GM19240 (cell line): ENCODE measurements around the gene LIN9.
"Not testable (repeated sequence)": the region's sequence is repeated elsewhere in the genome, so short reads cannot be mapped to it uniquely, and the experiment has no call there.

ENCODE experiments used
- DNase-seq: peaks from one replicate; pipeline ENCODE4 v3.0.0; 2011; ENCODE audit warnings: low spot score; ENCODE audit not compliant: insufficient read length

LIN9 gene, protein sequence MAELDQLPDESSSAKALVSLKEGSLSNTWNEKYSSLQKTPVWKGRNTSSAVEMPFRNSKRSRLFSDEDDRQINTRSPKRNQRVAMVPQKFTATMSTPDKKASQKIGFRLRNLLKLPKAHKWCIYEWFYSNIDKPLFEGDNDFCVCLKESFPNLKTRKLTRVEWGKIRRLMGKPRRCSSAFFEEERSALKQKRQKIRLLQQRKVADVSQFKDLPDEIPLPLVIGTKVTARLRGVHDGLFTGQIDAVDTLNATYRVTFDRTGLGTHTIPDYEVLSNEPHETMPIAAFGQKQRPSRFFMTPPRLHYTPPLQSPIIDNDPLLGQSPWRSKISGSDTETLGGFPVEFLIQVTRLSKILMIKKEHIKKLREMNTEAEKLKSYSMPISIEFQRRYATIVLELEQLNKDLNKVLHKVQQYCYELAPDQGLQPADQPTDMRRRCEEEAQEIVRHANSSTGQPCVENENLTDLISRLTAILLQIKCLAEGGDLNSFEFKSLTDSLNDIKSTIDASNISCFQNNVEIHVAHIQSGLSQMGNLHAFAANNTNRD

DNA sequence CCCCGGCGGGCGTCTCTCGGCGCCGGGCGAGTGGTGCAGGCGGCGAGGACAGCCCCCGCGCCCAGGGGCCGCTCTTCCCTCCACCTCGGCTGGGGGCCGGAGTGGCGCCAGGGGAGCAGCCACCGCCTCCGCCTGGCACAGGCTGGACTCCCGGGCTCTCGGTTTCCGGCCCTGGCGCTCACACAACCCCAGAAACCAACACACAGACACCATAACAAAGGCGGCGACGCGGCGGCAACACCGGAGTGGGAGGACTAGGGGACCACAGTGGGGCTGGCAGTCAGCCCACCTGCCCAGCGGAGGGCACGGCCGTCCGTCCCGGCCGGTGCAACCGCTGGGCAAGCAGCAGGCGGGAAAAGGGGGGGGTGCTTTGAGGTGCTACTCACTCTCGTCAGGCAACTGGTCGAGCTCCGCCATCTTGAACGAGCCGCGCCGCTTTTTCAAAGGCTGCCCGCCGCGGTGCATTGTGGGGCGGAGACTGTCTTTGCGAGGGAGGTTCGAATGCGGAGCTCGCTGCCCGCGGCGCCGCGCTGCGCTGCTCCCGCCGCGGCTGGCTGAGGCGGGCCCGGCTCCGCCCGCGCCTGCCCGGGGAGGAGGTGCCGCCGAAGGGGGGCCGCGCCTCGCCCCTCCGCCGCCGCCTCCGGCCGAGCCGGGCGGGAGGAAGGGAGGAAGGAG is at the start of gene LIN9:
Gene LIN9 (minus strand): TSS at position 442 of the 675 bp plus-strand sequence. CDS start 25 bp downstream, at position 417.
- DNase-seq = peak; percentile 72

DNA sequence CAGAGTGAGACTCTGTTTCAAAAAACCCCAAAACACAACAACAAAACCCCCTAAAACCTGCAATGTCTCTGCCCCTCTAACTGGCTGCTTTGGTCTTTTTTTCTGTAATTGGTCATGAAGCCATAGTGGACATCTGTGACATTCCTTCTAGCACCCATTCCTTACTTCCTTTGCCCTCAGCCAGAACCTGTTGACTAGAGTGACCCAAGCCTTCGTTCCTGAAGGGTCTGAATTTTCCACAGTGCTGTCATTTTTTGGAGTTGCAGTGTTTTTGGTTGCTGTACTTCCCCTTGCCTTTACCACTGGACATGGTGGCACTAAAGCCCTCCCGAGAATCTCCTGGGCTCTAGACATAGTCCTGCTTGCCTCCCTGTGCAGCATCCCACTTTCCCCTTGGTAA is 48.5 kb upstream of the LIN9 start:
- no peak for DNase-seq

DNA sequence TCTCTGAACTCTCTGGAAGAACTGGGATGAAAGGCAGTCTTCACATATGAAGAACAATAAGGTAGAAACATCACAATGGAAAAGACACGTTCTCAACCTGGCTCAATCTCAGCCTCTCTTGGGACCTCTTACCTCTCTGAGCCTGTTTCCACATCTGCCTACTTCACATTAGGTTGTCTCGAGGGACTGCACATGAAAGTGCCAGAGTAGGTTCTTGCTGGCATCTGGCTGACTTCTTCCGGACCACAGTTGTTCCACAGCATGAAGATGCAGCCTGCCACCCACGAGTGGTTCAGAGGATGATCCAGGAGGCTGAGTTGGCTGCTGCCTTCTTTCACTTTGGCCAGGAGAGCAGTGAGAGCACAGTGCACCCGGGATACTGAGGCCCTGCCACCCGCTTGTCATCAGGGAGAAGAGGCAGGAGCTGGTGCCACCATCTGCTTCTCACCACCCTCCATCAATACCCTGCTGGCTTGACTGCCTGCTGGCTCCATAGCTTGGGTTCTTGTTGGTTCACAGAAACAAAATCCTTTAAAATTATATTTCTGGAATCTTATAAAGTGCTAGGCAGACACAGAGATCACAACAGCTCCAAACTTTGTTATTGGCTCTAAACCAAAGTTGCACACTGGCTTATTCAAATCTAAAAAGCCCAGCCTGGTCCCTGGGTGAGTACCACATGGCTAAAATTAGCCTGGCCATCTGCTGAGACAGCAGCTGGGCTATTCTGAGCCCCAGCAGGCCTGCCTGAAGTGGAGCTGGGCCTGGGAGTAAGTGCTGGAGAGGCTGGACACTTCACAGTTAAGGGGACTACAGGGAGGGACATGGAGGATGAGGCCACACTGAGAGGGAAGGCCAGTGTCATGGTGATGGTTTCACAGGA is 46.9 kb upstream of the LIN9 start:
- no peak for DNase-seq

DNA sequence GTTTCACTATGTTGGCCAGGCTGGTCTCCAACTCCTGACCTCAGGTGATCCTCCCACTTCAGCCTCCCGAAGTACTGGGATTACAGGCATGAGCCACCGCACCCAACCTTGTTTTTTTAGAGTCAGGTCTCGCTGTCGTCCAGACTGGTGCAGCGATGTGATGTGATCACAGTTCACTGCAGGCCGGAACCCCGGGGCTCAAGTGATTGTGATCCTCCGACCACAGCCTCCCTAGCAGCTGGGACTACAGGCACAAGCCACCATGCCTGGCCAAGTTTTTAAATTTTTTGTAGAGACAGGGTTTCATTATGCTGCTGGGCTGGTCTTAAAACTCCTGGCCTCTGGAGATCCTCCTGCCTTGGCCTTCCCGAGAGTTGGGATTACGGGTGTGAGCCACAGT is 46.1 kb upstream of the LIN9 start:
- DNase-seq = no peak

DNA sequence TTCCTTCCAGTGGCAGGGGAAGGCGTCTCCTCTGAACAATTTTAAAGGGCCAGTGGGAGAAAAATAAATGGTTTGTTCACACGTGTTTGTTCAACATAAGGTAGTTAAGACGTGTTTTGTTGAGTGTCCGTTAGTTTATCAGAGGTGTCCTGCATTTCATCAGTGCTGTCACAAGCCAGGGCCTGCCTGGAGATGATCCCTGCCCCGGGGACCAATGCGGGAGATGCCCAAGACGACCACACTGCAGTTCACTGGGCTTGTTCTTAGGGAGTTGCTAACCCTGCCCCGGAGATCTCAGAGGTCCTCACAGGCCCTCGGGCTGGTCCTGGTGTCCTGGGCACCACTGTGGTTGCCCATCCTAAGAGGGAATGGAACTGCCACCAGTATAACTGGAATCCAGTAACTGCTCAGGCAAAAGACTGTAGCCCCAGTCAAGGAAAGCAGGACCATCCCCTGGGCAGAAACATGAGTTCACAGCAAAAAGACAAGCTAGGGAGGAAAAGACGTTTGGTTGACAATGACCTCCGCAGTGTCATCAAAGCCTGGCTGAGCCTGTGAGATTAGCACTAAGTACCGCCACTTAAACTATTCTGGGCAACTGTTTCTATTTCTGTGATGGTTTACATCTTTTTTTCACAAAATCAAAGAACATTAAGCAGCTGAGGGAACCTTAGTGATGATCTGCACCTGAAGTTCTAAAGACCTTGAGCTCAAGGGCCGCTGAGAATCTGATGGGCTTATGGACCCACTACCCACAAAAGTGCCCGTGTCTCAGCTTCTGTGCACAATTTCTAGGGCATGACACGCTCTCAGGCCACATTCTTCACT is 44.9 kb upstream of the LIN9 start:
- no peak for DNase-seq

DNA sequence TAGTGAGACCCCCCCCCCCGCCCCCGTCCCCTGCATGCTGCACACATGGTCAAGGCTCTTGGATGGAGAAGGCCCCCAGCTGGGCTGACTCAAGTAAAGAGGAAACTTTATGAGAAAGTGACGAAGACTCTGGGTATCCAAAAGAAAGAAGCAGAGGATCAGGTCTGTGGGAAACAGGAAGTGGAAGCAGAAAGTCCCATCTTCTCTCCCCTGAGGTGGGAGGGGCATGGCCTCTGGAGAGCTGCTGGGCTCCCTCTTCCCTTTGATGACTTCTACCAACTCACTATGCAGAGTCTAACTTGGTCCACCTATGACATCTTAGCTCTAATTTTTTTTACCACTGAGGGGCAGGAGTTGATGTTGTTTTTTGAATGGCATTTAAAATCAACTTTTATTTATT is 42.7 kb upstream of the LIN9 start:
- no peak for DNase-seq

DNA sequence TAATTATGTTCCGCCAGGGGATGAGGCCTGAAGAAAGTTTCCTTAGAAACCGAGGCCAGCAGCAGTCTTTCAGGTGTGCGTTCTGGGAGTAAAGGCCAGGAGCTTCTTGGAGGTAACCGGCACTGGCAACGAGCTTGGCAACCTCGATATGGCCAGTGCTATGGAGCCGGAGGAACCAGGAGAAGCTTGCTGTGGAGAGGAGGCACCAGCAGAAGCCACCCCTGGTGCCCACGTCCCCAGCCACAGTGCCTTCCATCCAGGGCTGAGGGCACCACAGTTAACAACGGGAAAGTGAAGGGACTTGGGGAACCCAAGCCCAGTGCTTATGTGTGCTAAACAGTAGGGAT is 41.5 kb upstream of the LIN9 start:
- no peak for DNase-seq

DNA sequence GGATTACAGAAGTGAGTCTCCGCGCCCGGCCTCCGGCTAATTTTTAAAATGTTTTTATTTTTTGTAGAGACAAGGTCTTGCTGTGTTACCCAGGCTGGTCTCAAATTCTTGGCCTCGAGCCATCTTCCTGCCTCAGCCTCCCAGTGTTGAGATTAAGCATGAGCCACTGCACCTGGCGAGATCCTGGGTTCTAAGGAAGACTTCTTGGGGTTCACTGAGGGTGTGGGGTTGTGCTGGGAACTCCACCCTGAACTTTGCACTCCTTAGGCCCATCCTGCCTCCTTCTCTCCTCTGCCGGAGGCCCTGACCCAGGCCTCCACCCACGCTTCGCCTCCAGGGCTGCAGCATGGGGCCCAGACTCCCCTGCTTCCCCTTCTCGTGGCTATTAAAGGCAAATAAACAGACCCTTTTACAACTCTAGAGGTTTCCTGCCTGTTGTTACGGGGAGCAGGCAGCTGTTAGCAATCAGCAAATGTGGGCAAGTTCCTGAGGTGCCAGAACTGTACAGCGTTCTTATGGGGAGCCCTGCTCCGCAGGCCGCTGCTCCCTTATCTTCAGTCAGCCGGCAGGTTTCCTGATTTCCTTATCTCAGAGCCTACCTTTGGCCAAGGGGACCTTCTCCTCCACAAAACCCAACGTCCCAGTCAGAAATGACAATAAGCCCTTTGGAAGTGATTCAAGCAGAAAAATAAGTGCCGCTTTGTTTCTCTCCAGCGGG is 41.0 kb upstream of the LIN9 start:
- no peak for DNase-seq

DNA sequence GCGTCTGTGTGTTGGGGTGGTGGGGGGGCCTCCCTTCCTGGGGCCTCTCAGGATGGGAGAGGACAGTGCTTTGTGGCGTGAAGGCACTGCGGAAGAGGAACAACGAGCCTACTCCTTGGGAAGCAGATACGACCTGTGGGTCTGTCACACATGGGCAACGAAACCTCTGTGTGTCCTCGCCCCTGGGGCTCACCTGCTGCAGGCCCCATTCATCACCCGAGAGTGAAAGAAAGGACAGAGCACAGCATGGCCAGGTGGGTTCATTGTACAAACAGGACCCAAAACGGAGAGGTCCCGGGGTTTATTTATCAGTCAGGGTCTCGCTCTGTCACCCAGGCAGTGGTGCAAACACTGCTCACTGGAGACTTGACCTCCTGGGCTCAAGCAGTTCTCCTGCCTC is 40.1 kb upstream of the LIN9 start:
- DNase-seq = no peak

DNA sequence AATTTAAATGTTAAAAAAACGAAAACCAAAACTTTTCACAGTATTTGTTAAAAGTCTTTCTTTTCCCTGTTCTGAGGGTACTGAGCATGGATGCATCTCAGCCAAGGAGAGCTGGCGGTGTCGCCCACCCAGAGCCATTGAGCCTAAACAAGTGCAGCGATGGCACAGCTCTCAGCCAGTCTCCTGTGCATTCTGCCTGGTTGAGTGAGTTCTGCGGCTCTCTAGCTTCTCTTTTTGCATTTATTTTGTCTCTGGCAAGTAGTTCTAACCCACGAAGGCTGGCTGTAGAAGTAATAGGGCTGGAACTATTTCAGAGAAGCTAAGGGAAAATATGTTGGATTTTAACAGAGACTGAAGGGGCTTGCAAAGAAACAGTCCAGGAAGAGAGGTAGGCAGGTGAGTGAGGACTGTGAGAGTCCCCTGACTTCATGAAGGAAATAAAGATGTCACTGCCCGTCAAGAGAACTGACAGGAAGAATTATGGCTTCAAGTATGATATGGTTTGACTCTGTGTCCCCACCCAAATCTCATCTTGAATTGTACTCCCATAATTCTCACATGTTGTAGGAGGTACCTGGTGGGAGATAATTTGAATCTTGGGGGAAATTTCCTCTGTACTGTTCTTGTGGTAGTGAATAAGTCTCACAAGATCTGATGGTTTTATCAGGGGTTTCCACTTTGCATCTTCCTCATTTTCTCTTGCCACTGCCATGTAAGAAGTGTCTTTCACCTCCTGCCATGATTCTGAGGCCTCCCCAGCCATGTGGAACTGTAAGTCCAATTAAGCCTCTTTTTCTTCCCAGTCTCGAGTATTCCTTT is 35.7 kb upstream of the LIN9 start:
- no peak for DNase-seq

DNA sequence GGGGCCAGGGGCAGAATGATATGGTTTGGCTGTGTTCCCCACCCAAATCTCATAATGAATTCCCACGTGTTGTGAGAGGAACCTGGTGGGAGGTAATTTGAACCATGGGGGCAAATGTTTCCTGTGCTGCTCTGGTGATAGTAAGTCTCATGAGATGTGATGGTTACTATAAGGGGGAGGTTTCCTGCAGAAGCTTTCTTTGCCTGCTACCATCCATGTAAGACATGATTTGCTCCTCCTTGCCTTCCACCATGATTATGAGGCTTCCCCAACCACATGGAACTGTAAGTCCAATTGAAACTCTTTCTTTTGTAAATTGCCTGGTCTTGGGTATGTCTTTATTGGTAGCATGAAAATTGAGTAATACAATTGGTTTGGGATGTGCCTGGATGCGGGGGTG is 33.7 kb upstream of the LIN9 start:
- DNase-seq = no peak

DNA sequence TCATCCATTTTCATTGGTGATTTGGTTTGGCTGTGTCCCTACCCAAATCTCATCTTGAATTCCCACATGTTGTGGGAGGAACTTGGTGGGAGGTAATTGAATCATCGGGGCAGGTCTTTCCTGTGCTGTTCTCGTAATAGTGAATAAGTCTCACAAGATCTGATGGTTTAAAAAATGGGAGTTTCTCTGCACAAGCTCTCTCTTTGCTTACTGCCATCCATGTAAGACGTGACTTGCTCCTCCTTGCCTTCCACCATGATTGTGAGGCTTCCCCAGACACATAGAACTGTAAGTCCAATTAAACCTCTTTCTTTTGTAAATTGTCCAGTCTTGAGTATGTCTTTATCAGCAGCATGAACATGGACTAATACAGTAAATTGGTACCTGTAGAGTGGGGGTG is 31.1 kb upstream of the LIN9 start:
- DNase-seq = not testable (repeated sequence)

DNA sequence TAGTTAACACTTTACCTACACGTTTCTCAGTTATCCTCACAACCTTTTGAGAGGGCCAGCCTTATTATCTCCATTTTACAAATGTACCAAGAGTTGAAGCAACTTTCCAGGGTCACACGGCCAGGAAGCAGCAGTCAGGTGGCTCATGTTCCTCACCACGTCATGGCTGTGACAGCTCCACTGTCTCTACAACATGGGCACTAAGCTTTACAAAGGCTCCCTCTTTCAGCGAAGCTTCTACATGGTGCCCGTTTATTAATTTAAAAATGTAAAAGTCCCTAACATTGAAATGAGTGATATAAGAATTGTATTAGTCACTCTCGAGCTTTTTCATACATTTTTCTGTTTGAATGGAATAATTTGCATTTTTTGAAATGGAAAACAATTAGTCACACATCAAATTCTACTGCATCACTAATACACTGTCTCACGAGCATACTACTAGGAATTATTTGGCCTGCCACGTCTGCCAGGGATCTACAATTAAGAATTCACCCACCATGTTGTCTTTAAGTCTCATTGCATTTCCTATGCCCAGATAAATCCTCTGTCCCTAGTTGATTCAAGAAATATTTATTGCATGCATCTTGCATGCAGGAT is 28.4 kb upstream of the LIN9 start:
- no peak for DNase-seq

DNA sequence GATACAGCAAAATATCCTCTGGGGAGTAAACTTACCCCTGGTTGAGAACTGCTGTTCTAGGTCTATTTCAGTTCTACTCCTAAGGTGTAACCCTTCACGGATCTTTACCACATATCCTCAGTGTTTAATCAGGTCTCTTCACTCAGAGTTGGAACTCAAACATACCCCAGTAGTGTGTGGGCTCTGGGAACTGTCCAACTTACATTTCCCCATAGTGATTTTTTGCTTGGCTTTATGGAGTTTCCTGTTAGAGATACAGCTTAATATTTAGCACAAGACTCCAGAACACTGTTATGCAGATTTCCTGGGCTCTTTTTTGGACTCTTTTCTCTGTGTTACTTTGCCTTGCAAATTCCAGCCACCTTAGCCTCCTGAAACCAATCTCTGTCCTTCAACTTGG is 26.7 kb upstream of the LIN9 start:
- no peak for DNase-seq

DNA sequence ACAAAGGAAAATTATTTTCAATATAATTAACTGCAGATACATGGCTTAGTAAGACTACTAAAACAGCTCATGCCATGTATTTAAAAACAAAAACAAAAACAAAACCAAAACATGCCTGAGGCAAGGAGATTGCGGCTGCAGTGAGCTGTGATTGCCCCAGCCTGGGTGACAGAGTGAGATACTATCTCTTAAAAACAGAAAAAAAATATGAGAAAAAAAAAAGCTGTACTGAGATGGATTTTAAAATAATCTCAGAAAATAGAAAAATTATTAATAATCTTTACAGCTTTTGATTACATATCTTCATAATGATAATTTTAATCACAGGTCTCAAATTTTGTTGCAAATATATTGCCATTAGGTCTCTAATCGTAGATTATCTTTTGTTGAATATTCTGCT is 24.0 kb upstream of the LIN9 start:
- DNase-seq = no peak

DNA sequence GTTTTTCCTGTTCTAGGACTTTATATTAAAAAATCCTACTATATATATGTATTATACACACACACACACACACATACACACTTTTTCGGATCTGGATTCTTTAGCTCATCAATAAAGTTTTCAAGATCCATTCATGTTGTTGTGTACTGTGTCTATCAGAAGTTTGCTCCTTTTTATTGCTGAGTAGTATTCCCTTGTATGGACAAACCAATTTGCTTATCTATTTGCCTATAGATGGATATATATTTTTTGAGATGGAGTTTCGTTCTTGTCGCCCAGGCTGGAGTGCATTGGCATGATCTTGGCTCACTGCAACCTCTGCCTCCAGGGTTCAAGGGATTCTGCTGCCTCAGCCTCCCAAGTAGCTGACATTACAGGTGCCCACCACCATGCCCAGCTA is 20.3 kb upstream of the LIN9 start:
- no peak for DNase-seq

DNA sequence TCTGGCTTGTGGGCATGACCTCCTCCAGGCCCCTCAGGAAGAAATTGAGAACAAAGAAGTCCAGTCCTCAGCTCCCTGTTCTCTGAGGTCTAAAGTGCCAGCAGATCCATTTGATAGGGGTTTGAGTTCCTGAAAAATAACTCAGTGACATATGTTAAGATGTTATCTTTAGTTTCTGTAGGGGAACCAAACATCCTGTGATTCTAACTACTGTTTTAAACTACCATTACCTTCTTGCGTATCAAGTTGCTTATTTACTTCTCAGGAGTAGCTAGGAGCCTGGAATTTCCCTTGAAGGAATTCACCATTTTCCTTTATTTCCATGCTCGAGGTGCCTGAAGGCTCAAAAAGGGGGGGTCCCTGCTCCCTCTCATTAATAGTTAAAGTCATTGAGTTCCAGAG is 18.8 kb upstream of the LIN9 start:
- DNase-seq = no peak

DNA sequence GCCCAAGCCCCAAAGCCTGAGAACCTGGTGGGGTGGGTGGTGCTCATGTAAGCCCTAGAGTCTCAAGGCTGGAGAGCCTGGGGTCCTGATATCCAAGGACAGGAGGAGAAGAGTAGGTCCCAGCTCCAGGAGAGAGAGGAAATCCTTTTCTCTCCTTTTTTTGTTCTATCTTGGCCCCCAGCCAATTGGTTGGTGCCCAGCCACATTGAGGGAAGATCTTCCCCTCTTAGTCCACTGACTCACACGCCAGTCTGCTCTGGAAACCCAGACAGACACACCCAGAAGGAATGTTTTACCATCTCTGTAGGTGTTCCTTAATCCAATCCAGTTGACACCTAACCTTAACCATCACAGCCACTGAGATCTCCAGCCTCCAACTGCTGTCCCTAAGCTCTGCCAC is 16.2 kb upstream of the LIN9 start:
- no peak for DNase-seq

DNA sequence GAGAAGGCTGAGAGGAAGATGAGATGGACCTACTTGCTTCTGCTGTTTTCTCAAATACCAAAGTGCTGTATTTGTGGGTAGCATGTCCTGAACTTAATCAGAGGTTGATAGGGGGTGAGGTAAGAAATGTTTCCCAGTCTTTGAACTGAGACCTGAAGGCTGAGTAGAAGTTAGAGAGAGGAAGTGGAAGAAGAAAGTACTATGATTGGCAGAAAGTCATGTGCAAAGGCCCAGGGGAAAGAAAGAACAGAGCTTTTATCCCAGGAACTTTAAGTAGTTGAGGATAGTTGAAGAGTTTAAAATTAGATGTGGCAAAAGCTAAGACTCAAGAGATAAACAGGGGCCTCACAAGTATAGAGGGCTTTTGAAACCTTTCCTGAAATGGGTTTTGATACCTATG is 15.5 kb upstream of the LIN9 start:
- DNase-seq = no peak
